Endodermal cell (in vitro differentiated cells): ENCODE data around the gene ZNF280D. TPM values are rescaled to one million over a fixed set of nuclear protein-coding genes. Genes with fewer than 3 reads are reported as not detected.

Source experiments
- DNase-seq: peaks from one replicate; pipeline ENCODE4 v3.0.0-alpha.2; 2017
- H3K27ac ChIP-seq: 2 replicates; pipeline ENCODE4 v1.5.1; 2013; ENCODE audit warnings: mild to moderate bottlenecking, low read depth, low read length, moderate library complexity
- H3K27me3 ChIP-seq: 2 replicates; pipeline ENCODE4 v1.6.1; 2013; ENCODE audit warnings: mild to moderate bottlenecking, low read length, moderate library complexity; ENCODE audit not compliant: insufficient read depth, control insufficient read depth, poor library complexity, severe bottlenecking
- H3K36me3 ChIP-seq: 2 replicates; pipeline ENCODE4 v1.7.0; 2013; ENCODE audit warnings: mild to moderate bottlenecking, low read length, moderate library complexity; ENCODE audit not compliant: control insufficient read depth, insufficient read depth
- H3K4me1 ChIP-seq: one replicate; pipeline ENCODE4 v1.7.0; 2013; ENCODE audit warnings: low read length; ENCODE audit not compliant: control insufficient read depth, insufficient read depth
- H3K4me3 ChIP-seq: 2 replicates; pipeline ENCODE4 v1.5.1; 2013; ENCODE audit warnings: mild to moderate bottlenecking, low read length, moderate library complexity
- H3K9ac ChIP-seq: 2 replicates; pipeline ENCODE4 v1.6.1; 2013; ENCODE audit warnings: mild to moderate bottlenecking, low read length, moderate library complexity; ENCODE audit not compliant: poor library complexity, severe bottlenecking; ENCODE audit errors: extremely low read depth
- H3K9me3 ChIP-seq: 2 replicates; pipeline ENCODE4 v1.6.1; 2013; ENCODE audit warnings: mild to moderate bottlenecking, low read length, moderate library complexity; ENCODE audit not compliant: control insufficient read depth
- H3K27ac Mint-ChIP-seq: 2 replicates; pipeline ENCODE4 v1.8.0; 2020; ENCODE audit warnings: mixed read lengths
- H3K27me3 Mint-ChIP-seq: 2 replicates; pipeline ENCODE4 v1.8.0; 2021; ENCODE audit warnings: mild to moderate bottlenecking, mixed read lengths; ENCODE audit not compliant: insufficient read depth
- H3K36me3 Mint-ChIP-seq: 2 replicates; pipeline ENCODE4 v1.8.0; 2020; ENCODE audit warnings: low read depth, mixed read lengths
- H3K4me1 Mint-ChIP-seq: 2 replicates; pipeline ENCODE4 v1.8.0; 2020; ENCODE audit warnings: mixed read lengths
- H3K4me3 Mint-ChIP-seq: 2 replicates; pipeline ENCODE4 v1.8.0; 2020; ENCODE audit warnings: mild to moderate bottlenecking, moderate library complexity, mixed read lengths
- H3K9me3 Mint-ChIP-seq: 2 replicates; pipeline ENCODE4 v1.8.0; 2020; ENCODE audit warnings: mild to moderate bottlenecking, mixed read lengths
- WGBS, 2 experiments: methylation state at CpG; one replicate each; pipeline versions ENCODE4 v1.1.5 to v1.1.7; 2013; ENCODE audit warnings: missing lambda C conversion rate in 2 of 2, mixed read lengths in 1 of 2; ENCODE audit not compliant: insufficient coverage in 1 of 2, insufficient read length in 1 of 2; 5-methylcytosine and 5-hydroxymethylcytosine counted together
- total RNA-seq, 2 donors: library from RNA; stranded (reverse); fragmentation: NEBNext Ultra II Directional in 1 of 2; extraction: Animal tissue kit (Norgen Biotek cat#: 25700) in 1 of 2; gene quantifications; 2 replicates in 1 of 2; 3 replicates in 1 of 2; pipeline ENCODE4 v1.2.1, GENCODE V29; 2021
- TF ChIP-seq, protein P1 (sequence below): fragments of 200-600 bp; sonication (generic); conservative IDR thresholded peaks from 2 replicates; pipeline ENCODE4 v1.5.0; 2021; ENCODE audit warnings: antibody characterized with exemption, mild to moderate bottlenecking

ZNF280D gene
- total RNA-seq, 2 donors from 2014 or later: 22.0 to 35.1 TPM

DNA sequence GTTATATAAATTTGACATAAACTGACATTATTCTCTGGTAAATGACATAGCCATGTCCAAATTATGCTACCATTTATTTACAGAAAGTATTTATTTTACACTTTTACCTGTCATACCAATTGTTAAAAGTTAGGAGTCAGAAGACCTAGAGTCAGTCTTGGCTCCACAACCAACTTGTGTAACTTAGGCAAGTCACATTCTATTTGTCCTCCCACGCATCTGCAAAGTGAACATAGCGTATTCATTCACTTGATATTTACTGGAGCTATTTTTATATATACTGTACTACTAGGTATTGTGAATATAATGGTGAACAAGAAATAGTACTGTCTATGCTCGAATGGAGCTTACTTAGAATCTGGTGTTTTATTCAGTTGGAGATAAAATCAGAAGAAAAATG lies 78.7 kb downstream of the ZNF280D start:
- no peak overlapping the region for H3K27ac Mint-ChIP-seq
- Histone ChIP-seq H3K9ac (no peak overlapping the region), H3K4me1 (no peaks in the 10 kb centered on the region), H3K9me3 (no peaks in the 10 kb centered on the region), H3K4me3 (no peak overlapping the region), H3K27ac (no peak overlapping the region), H3K36me3 (no peaks in the 10 kb centered on the region), H3K27me3 (no peaks in the 10 kb centered on the region)
- WGBS, 2 experiments: 86 to 95% methylated on average over 1 to 2 of the region's 3 CpGs
- TF ChIP-seq, protein P1, sequence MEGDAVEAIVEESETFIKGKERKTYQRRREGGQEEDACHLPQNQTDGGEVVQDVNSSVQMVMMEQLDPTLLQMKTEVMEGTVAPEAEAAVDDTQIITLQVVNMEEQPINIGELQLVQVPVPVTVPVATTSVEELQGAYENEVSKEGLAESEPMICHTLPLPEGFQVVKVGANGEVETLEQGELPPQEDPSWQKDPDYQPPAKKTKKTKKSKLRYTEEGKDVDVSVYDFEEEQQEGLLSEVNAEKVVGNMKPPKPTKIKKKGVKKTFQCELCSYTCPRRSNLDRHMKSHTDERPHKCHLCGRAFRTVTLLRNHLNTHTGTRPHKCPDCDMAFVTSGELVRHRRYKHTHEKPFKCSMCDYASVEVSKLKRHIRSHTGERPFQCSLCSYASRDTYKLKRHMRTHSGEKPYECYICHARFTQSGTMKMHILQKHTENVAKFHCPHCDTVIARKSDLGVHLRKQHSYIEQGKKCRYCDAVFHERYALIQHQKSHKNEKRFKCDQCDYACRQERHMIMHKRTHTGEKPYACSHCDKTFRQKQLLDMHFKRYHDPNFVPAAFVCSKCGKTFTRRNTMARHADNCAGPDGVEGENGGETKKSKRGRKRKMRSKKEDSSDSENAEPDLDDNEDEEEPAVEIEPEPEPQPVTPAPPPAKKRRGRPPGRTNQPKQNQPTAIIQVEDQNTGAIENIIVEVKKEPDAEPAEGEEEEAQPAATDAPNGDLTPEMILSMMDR: no peak
- H3K4me3 Mint-ChIP-seq: no peak overlapping the region
- DNase-seq: no peak
- no peaks in the 10 kb centered on the region for H3K9me3 Mint-ChIP-seq
- no peaks in the 10 kb centered on the region for H3K27me3 Mint-ChIP-seq
- H3K4me1 Mint-ChIP-seq: no peaks in the 10 kb centered on the region
- no peaks in the 10 kb centered on the region for H3K36me3 Mint-ChIP-seq

DNA sequence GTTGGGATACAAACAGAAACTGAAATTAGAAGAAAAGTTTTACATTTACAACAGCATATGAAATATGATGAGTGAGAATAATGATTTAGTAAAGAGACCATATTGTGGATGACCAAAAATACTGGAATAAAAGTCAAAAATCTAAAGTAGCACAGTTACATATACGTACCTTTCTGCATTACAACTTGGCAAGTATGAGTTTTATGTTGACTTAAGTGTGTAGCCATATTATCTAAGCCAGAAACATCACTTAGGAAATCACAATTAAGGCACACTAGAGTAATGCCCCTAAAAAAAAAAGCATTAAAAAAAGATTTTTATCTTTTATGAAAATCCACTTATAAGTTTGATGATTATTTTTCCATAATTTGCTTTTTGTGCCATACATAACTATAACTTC lies 79.1 kb downstream of the ZNF280D start:
- H3K36me3 Mint-ChIP-seq: no peaks in the 10 kb centered on the region
- no peaks in the 10 kb centered on the region for H3K27me3 Mint-ChIP-seq
- TF ChIP-seq, protein P1: no peak
- no peaks in the 10 kb centered on the region for H3K9me3 Mint-ChIP-seq
- no peak overlapping the region for H3K27ac Mint-ChIP-seq
- DNase-seq: no peak
- H3K4me3 Mint-ChIP-seq: no peak overlapping the region
- Histone ChIP-seq H3K4me3 (no peak overlapping the region), H3K27ac (no peak overlapping the region), H3K27me3 (no peaks in the 10 kb centered on the region), H3K4me1 (no peaks in the 10 kb centered on the region), H3K36me3 (no peaks in the 10 kb centered on the region), H3K9me3 (no peaks in the 10 kb centered on the region), H3K9ac (no peak overlapping the region)
- 100% methylated on average over 1 of the region's 1 CpG; no CpG with 5 or more reads in 1 of the 2 experiments for WGBS, 2 experiments
- H3K4me1 Mint-ChIP-seq: no peaks in the 10 kb centered on the region

DNA sequence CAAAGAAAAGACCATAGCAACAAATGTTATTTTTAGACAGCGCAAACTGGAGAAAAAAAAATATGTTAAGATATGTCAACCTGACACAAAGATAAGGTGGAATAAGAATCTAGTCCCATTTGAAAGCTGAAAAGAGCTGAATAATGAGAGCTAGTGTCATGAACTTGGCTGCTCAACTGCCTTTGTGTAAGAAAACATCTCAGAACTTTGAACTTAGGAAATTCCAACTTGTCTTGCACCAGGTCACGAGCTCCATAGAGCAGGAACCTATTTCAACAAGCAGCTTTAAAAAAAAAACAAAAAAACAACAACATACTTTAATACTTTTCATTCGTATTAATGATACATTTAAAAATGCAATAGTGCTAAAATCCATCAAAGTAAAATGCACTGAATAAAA lies 79.5 kb downstream of the ZNF280D start:
- Mint-ChIP-seq H3K36me3 (no peaks in the 10 kb centered on the region), H3K27ac (no peak overlapping the region), H3K4me3 (no peak overlapping the region), H3K9me3 (no peaks in the 10 kb centered on the region), H3K4me1 (no peaks in the 10 kb centered on the region), H3K27me3 (no peaks in the 10 kb centered on the region)
- Histone ChIP-seq H3K9ac (no peak overlapping the region), H3K4me3 (no peak overlapping the region), H3K27me3 (no peaks in the 10 kb centered on the region), H3K36me3 (no peaks in the 10 kb centered on the region), H3K4me1 (no peaks in the 10 kb centered on the region), H3K9me3 (no peaks in the 10 kb centered on the region), H3K27ac (no peak overlapping the region)
- TF ChIP-seq, protein P1: no peak
- WGBS, 2 experiments: 92 to 94% methylated on average over 2 to 3 of the region's 3 CpGs
- no peak for DNase-seq
